Adrenal gland (tissue), 5 donors: ENCODE measurements around the gene OR52B2.

Experiments
- POLR2A ChIP-seq, 2 donors: fragments of 450-650 bp; IDR thresholded peaks; one replicate each; pipeline ENCODE4 v1.6.1; 2017; ENCODE audit warnings: antibody characterized with exemption in 2 of 2, mild to moderate bottlenecking in 2 of 2, moderate library complexity in 1 of 2
- TF ChIP-seq, protein P1 (sequence below), 6 experiments: fragments of 450-650 bp in 4 of 6; fragments of 200-600 bp in 2 of 6; sonication (generic) in 1 of 6; IDR thresholded peaks; 1 replicate in 5 of 6; 2 replicates in 1 of 6; pipeline versions ENCODE4 v1.5.1 to v1.8.0; 2016 to 2021; ENCODE audit warnings: antibody characterized with exemption in 6 of 6, mild to moderate bottlenecking in 2 of 6, moderate library complexity in 1 of 6
- donor health status: DM: no; HTN: no; CAD: no.

DNA sequence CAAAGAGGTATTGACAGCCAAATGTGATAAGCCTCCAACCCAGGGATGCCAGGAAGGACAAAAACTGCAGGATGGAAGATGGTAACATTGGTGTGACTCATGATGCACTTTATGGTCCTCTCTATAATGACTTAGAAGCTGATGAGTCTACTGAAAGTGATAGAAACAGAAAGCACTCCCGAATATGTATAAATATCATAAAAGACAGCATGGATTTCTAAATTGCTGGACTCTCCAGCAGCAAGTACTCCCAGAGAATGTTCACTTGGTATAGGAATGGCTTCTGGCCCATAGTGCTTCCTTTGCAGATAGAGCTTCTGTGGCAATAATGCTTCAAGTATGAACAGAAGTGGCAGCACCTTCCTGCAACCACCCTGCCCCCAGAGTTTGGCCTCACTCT lies at the start of gene OR52B2:
- TF ChIP-seq, protein P1, sequence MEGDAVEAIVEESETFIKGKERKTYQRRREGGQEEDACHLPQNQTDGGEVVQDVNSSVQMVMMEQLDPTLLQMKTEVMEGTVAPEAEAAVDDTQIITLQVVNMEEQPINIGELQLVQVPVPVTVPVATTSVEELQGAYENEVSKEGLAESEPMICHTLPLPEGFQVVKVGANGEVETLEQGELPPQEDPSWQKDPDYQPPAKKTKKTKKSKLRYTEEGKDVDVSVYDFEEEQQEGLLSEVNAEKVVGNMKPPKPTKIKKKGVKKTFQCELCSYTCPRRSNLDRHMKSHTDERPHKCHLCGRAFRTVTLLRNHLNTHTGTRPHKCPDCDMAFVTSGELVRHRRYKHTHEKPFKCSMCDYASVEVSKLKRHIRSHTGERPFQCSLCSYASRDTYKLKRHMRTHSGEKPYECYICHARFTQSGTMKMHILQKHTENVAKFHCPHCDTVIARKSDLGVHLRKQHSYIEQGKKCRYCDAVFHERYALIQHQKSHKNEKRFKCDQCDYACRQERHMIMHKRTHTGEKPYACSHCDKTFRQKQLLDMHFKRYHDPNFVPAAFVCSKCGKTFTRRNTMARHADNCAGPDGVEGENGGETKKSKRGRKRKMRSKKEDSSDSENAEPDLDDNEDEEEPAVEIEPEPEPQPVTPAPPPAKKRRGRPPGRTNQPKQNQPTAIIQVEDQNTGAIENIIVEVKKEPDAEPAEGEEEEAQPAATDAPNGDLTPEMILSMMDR (IDR thresholded peaks at IDR 0.05) = no peak
- TF ChIP-seq POLR2A (IDR thresholded peaks at IDR 0.05) = no peak
